ENCODE measurements around the gene ZIC2.

ZIC2 gene

DNA sequence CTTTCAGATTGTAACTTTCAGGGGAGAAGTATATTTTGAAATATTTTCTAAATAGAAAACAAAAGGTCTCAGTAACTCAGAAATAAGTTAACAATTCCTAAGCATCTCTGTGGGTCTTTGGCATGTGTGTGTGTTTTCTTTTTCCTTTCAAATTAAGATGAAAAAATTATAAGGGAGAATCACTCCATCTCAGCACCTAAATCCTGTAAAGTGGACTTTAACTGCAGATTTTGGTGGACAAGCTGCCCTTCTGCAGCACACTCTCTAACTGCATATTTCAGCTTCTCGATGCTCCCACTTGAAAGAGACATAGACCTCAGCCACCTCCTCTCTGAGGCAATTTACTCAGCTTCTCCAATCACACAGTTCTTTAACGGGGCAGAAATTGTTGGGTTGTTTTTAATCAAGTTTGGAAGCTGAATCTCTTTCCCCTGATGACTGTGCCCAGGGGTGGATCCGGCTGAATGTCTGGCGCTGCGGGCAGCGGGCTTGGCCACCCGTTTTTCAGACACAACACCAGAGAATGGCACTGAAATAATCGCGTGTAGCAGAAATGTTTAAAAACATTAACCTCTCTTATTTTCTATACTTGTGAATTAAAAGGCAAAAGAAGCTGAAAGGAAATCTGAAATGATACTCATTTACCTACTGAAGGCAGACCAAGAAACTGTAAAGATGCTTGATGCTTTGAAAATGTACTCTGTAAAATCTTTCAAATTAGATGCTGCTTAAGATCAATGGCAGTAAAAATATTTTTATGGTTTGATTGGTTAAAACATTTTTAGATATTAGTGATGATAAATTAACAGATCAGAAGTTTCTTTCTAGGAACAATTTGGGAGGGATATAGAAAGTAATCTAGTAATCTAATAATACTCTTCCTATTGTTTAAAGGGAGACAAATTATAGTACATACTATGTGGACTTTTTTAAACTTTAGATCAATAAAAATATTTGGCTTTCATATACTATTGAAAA lies 12.4 kb downstream of the ZIC2 start:
- H3K27ac ChIP-seq (ENCODE audit: low read depth, low read length), result no peak overlapping the region
- no peak overlapping the region for H3K9ac ChIP-seq (ENCODE audit: low read depth in 1 of 2, low read length in 2 of 2)
- peaks cover 92 to 95% of the 10 kb centered on the region in 2 donors for H3K27me3 ChIP-seq (ENCODE audit: control insufficient read depth in 1 of 2, insufficient read depth in 2 of 2, low read length in 2 of 2)
- H3K9me3 ChIP-seq (ENCODE audit: control insufficient read depth in 1 of 2, low read length in 2 of 2), result peaks cover 0 to 3% of the 10 kb centered on the region in 2 donors
- no peak overlapping the region for H3K4me3 ChIP-seq (ENCODE audit: low read depth in 1 of 2, low read length in 2 of 2)
- no peaks in the 10 kb centered on the region for H3K36me3 ChIP-seq (ENCODE audit: control insufficient read depth in 1 of 2, insufficient read depth in 2 of 2, low read length in 2 of 2)
- H3K4me1 ChIP-seq (ENCODE audit: control insufficient read depth in 1 of 2, insufficient read depth in 2 of 2, low read length in 2 of 2), result peaks cover 13 to 14% of the 10 kb centered on the region in 2 donors

DNA sequence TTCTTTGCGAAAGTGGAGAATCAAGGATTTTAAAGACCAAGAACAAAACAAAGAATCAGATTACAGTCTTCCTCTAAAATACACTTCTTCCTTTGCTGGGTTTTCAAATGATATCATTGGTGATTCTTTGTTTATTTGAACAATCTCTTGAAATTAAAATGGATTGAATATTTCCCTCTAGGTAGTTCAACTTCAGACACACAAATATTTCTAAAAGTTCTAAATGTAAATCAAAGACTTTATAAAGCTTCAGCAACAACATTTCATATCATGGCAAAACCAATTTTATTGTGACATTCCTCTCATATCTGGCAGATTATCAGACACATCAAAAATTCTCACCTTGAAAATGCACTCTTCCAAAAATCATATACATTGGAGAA lies 13.0 kb downstream of the ZIC2 start:
- H3K27me3 ChIP-seq (ENCODE audit: control insufficient read depth in 1 of 2, insufficient read depth in 2 of 2, low read length in 2 of 2), result peaks cover 88 to 92% of the 10 kb centered on the region in 2 donors
- H3K27ac ChIP-seq (ENCODE audit: low read depth, low read length), result no peak overlapping the region

DNA sequence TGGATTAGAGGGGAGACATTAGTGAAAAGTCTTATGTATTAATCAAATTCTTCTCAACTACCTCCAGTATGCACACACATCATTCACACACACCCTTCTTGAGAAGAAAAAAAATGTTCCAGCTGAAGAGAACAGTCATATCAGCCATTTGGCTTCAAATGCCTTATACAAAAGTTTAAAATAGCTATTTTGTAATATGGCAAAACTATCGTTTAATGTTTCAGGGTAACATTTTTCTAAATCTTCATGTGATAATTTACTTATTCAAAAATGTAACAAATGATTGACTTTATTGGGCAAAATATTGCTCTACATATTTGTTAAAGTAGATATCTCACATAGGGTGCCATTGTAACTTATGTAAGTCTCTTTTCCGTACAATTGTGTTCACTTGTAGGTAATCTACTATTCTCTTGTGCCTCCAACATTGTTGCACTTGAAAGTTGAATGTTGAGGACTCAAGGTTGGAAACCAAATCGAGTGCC lies 13.6 kb downstream of the ZIC2 start:
- Histone ChIP-seq H3K4me3 (ENCODE audit: low read depth in 1 of 2, low read length in 2 of 2) (peak overlapping the region in 1 of 2 donors; percentile 19), H3K27me3 (ENCODE audit: control insufficient read depth in 1 of 2, insufficient read depth in 2 of 2, low read length in 2 of 2) (peaks cover 82 to 87% of the 10 kb centered on the region in 2 donors)

More for the DNA sequence above, 13.0 kb downstream of the ZIC2 start:
- Histone ChIP-seq H3K4me3 (ENCODE audit: low read depth in 1 of 2, low read length in 2 of 2) (no peak overlapping the region), H3K4me1 (ENCODE audit: control insufficient read depth in 1 of 2, insufficient read depth in 2 of 2, low read length in 2 of 2) (peaks cover 8 to 13% of the 10 kb centered on the region in 2 donors), H3K9ac (ENCODE audit: low read depth in 1 of 2, low read length in 2 of 2) (no peak overlapping the region), H3K36me3 (ENCODE audit: control insufficient read depth in 1 of 2, insufficient read depth in 2 of 2, low read length in 2 of 2) (no peaks in the 10 kb centered on the region), H3K9me3 (ENCODE audit: control insufficient read depth in 1 of 2, low read length in 2 of 2) (peaks cover 0 to 3% of the 10 kb centered on the region in 2 donors)

DNA sequence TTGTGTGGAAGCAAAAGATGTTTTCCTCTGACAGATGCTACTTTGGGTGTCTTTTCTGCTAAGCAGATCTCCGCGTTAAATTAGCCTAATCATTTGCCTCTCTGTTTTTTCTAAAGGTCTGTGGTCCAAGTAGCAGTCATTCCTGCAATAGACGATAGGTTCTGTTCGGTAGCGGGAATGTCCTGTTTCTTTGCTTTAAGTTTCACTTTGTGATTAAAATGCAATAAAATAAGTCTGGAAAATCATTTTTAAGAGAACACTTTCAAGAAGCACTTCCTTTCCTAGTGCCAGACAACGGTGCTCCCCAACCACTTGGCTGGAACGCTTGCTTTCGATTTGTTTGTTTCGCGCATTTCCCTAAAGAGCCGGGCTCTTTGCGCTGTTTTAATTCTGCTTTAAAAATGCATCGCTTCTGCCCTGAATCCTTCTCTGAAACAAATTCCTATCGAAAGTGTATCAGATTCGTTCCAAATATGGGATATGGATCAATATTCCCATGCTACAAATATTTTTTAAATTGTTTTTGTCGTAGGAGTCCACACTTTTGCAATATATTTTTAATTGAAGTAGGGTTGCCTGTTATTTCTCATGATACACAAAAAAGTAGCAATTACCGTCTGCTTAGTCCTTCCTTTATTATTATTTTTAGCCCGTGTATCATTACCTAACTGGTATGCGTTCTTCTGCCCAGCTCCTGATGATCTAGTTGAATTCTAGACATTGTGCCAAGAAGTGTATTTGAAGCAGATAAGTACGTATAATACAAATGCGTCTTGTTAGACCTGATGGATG lies 14.2 kb downstream of the ZIC2 start:
- peak overlapping the region in 1 of 2 donors; percentile 19 for H3K4me3 ChIP-seq (ENCODE audit: low read depth in 1 of 2, low read length in 2 of 2)
- no peak overlapping the region for H3K27ac ChIP-seq (ENCODE audit: low read depth, low read length)
- peaks cover 76 to 80% of the 10 kb centered on the region in 2 donors for H3K27me3 ChIP-seq (ENCODE audit: control insufficient read depth in 1 of 2, insufficient read depth in 2 of 2, low read length in 2 of 2)
- peaks cover 0 to 3% of the 10 kb centered on the region in 2 donors for H3K9me3 ChIP-seq (ENCODE audit: control insufficient read depth in 1 of 2, low read length in 2 of 2)
- peaks cover 0 to 5% of the 10 kb centered on the region in 2 donors for H3K4me1 ChIP-seq (ENCODE audit: control insufficient read depth in 1 of 2, insufficient read depth in 2 of 2, low read length in 2 of 2)
- no peak overlapping the region for H3K9ac ChIP-seq (ENCODE audit: low read depth in 1 of 2, low read length in 2 of 2)
- no peaks in the 10 kb centered on the region for H3K36me3 ChIP-seq (ENCODE audit: control insufficient read depth in 1 of 2, insufficient read depth in 2 of 2, low read length in 2 of 2)

More for the DNA sequence above, 13.6 kb downstream of the ZIC2 start:
- Histone ChIP-seq H3K4me1 (ENCODE audit: control insufficient read depth in 1 of 2, insufficient read depth in 2 of 2, low read length in 2 of 2) (peaks cover 3 to 7% of the 10 kb centered on the region in 2 donors), H3K9ac (ENCODE audit: low read depth in 1 of 2, low read length in 2 of 2) (no peak overlapping the region), H3K9me3 (ENCODE audit: control insufficient read depth in 1 of 2, low read length in 2 of 2) (peaks cover 0 to 3% of the 10 kb centered on the region in 2 donors), H3K27ac (ENCODE audit: low read depth, low read length) (no peak overlapping the region), H3K36me3 (ENCODE audit: control insufficient read depth in 1 of 2, insufficient read depth in 2 of 2, low read length in 2 of 2) (no peaks in the 10 kb centered on the region)

DNA sequence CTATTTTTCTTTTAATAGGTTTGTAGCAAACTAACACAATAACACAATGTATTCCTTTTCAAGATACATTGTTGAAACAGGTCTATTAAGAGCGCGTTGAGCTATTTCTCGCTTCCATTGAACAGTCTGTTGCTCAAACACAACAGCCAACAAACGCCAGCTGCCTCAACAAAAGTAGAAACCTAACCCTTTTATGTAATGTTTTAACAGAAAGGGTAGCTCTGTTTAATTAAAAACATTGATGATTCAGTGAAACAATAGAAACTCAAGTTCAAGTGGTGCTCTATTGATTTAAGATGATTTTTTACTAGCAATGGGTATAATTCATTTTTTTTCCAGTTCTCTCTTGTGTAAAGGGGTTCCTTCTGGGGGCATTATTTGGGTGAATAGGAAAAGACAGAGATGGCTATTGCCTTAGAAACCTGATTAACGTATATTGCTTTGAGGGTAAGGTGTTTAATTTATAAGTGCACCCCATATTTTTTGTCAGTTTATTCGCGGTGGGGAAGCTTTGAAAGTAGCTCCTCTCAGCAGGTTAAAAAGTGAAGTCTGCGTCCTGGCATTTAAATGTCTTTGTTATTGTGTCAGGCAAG lies 14.9 kb downstream of the ZIC2 start:
- Histone ChIP-seq H3K9me3 (ENCODE audit: control insufficient read depth in 1 of 2, low read length in 2 of 2) (peaks cover 0 to 3% of the 10 kb centered on the region in 2 donors), H3K27me3 (ENCODE audit: control insufficient read depth in 1 of 2, insufficient read depth in 2 of 2, low read length in 2 of 2) (peaks cover 69 to 74% of the 10 kb centered on the region in 2 donors), H3K27ac (ENCODE audit: low read depth, low read length) (no peak overlapping the region), H3K9ac (ENCODE audit: low read depth in 1 of 2, low read length in 2 of 2) (no peak overlapping the region), H3K4me1 (ENCODE audit: control insufficient read depth in 1 of 2, insufficient read depth in 2 of 2, low read length in 2 of 2) (peaks cover 0 to 5% of the 10 kb centered on the region in 2 donors), H3K4me3 (ENCODE audit: low read depth in 1 of 2, low read length in 2 of 2) (no peak overlapping the region), H3K36me3 (ENCODE audit: control insufficient read depth in 1 of 2, insufficient read depth in 2 of 2, low read length in 2 of 2) (no peaks in the 10 kb centered on the region)

DNA sequence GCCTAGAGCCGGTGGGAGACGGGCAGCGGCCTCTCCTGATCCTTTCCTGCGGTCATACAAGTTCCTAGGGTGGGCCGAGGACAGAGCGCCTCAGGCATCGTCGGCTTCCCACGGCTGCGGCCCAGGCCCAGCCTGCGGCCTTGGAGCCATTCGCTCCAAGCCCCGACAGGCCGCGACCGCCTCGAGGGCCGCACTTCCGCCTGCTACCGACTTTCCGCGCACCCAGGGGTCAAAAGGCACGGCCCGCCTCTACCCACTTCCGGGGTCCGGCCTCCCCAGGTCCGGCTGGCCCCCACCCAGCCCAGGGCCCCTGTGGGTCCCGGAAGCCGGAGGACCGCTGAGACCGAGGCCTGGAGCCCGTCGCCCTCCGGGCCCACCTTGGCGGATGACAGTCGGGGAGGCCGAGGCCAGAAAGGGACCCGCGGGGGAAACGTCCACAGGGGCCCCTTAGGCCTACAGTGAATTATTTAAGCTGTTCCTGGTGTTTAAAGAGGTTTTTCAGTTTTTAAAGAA lies 16.2 kb downstream of the ZIC2 start:
- Histone ChIP-seq H3K27ac (ENCODE audit: low read depth, low read length) (no peak overlapping the region), H3K9ac (ENCODE audit: low read depth in 1 of 2, low read length in 2 of 2) (no peak overlapping the region), H3K27me3 (ENCODE audit: control insufficient read depth in 1 of 2, insufficient read depth in 2 of 2, low read length in 2 of 2) (peaks cover 56 to 61% of the 10 kb centered on the region in 2 donors), H3K4me3 (ENCODE audit: low read depth in 1 of 2, low read length in 2 of 2) (no peak overlapping the region), H3K9me3 (ENCODE audit: control insufficient read depth in 1 of 2, low read length in 2 of 2) (peaks cover 0 to 3% of the 10 kb centered on the region in 2 donors), H3K4me1 (ENCODE audit: control insufficient read depth in 1 of 2, insufficient read depth in 2 of 2, low read length in 2 of 2) (peaks cover 0 to 5% of the 10 kb centered on the region in 2 donors), H3K36me3 (ENCODE audit: control insufficient read depth in 1 of 2, insufficient read depth in 2 of 2, low read length in 2 of 2) (no peaks in the 10 kb centered on the region)

DNA sequence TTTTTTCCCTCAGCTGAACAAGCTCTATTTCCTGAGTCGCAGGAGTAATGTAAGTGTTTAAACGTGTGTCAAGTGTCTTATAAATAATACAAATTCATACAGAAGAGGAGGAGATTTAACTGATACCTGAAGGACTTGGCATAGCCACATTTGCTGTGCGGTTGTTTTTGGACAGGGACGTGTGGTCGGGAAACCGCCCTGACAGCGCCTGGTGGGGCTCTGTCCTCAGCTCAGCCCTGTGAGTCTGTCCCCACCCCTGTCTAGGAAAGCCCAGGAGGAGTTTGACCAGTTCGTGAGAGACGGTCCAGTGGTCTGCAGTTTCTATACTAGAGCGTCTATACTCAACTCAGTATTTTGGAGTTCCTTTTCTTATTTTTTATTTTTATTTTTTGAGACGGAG lies 16.7 kb downstream of the ZIC2 start:
- Histone ChIP-seq H3K27me3 (ENCODE audit: control insufficient read depth in 1 of 2, insufficient read depth in 2 of 2, low read length in 2 of 2) (peaks cover 52 to 56% of the 10 kb centered on the region in 2 donors), H3K36me3 (ENCODE audit: control insufficient read depth in 1 of 2, insufficient read depth in 2 of 2, low read length in 2 of 2) (no peaks in the 10 kb centered on the region), H3K4me1 (ENCODE audit: control insufficient read depth in 1 of 2, insufficient read depth in 2 of 2, low read length in 2 of 2) (peaks cover 0 to 5% of the 10 kb centered on the region in 2 donors), H3K27ac (ENCODE audit: low read depth, low read length) (no peak overlapping the region), H3K4me3 (ENCODE audit: low read depth in 1 of 2, low read length in 2 of 2) (no peak overlapping the region), H3K9ac (ENCODE audit: low read depth in 1 of 2, low read length in 2 of 2) (no peak overlapping the region), H3K9me3 (ENCODE audit: control insufficient read depth in 1 of 2, low read length in 2 of 2) (peaks cover 0 to 3% of the 10 kb centered on the region in 2 donors)

DNA sequence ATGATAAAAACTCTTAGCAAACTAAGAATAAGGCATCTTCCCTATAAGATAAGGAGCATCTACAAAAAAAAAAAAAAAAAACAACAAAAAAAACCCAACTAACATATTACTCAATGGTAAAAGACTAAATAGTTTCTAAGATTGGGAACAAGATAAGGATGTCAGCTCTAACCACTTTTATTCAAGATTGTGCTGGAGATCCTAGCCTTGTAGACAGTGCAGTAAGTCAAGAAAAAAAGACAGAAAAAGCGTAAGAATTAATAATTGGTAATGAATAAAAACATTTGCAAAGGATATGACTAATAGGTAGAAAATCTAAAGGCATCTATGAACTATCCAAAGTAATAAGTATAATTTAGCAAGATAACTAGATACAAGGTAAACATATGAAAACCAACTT lies 33.0 kb downstream of the ZIC2 start:
- H3K4me1 ChIP-seq (ENCODE audit: control insufficient read depth in 1 of 2, insufficient read depth in 2 of 2, low read length in 2 of 2), result no peaks in the 10 kb centered on the region
- no peaks in the 10 kb centered on the region for H3K36me3 ChIP-seq (ENCODE audit: control insufficient read depth in 1 of 2, insufficient read depth in 2 of 2, low read length in 2 of 2)
- no peak overlapping the region for H3K27ac ChIP-seq (ENCODE audit: low read depth, low read length)
- H3K27me3 ChIP-seq (ENCODE audit: control insufficient read depth in 1 of 2, insufficient read depth in 2 of 2, low read length in 2 of 2), result no peaks in the 10 kb centered on the region
- H3K9ac ChIP-seq (ENCODE audit: low read depth in 1 of 2, low read length in 2 of 2), result no peak overlapping the region
- H3K4me3 ChIP-seq (ENCODE audit: low read depth in 1 of 2, low read length in 2 of 2), result no peak overlapping the region
- H3K9me3 ChIP-seq (ENCODE audit: control insufficient read depth in 1 of 2, low read length in 2 of 2), result no peaks in the 10 kb centered on the region

DNA sequence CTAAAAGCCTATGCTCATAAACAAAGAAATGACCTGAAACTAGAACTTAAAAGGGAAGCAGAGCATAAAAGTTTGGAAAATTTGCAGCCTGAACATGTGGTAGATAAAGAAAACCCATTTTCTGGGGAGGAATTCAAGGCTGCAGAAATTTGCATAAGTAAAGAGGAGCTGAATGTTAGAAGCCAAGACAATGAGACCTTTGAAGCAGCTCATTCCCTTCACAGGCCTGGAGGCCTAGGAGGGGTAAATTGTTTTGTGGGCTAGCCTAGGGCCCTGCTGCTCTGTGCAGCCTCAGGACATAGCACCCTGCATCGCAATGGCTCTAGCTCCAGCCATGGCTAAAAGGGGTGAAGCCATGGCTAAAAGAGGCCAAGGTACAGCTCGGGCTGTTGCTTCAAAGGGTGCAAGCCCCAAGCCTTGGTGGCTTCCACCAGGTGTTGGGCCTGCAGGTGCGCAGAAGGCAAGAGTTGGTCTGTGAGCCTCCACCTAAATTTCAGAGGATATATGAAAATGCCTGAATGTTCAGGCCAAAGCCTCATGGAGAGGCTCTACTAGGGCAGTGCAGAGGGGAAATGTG lies 38.3 kb downstream of the ZIC2 start:
- Histone ChIP-seq H3K27me3 (ENCODE audit: control insufficient read depth in 1 of 2, insufficient read depth in 2 of 2, low read length in 2 of 2) (no peaks in the 10 kb centered on the region), H3K4me1 (ENCODE audit: control insufficient read depth in 1 of 2, insufficient read depth in 2 of 2, low read length in 2 of 2) (no peaks in the 10 kb centered on the region), H3K27ac (ENCODE audit: low read depth, low read length) (no peak overlapping the region), H3K36me3 (ENCODE audit: control insufficient read depth in 1 of 2, insufficient read depth in 2 of 2, low read length in 2 of 2) (no peaks in the 10 kb centered on the region), H3K9ac (ENCODE audit: low read depth in 1 of 2, low read length in 2 of 2) (no peak overlapping the region), H3K4me3 (ENCODE audit: low read depth in 1 of 2, low read length in 2 of 2) (no peak overlapping the region), H3K9me3 (ENCODE audit: control insufficient read depth in 1 of 2, low read length in 2 of 2) (no peaks in the 10 kb centered on the region)

Measured in duodenal mucosa (tissue), 2 donors.